GM23248 (cell line): ENCODE measurements around the gene SUCNR1.

ENCODE experiments used
- EZH2 ChIP-seq: fragments of 200-600 bp; sonication (generic); IDR thresholded peaks from 2 replicates; pipeline ENCODE4 v1.6.1; 2018; ENCODE audit warnings: antibody characterized with exemption, mild to moderate bottlenecking; ENCODE audit not compliant: insufficient read depth, poor library complexity, severe bottlenecking
- EZH2phosphoT487 ChIP-seq: fragments of 200-600 bp; sonication (generic); IDR thresholded peaks from 2 replicates; pipeline ENCODE4 v1.6.1; 2018; ENCODE audit warnings: antibody characterized with exemption, moderate library complexity, mild to moderate bottlenecking, low read depth; ENCODE audit not compliant: insufficient read depth

DNA sequence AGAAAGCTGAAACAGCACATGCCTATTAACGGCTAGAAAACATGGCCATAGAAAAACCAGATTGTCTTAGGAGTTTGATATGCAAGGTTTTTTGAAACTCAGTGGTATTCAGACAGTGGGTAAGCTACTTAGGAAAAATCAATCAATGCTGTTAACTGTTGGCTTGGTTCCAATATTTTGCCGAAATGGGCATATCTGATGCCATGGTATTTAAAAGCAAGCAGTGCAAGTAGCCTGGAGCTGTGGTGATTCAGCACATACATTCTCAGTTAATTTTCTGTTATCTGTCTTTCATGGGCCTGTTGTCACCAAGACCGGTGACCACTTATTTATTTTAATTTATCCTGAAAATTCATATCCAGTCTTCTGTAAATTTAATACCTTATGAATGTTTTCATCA lies 17.3 kb upstream of the SUCNR1 start:
- TF ChIP-seq EZH2 (no peak), EZH2phosphoT487 (no peak)
